Measurements from ENCODE around the gene TEKT1. TPM values are rescaled to one million over a fixed set of nuclear protein-coding genes. Genes with fewer than 3 reads are reported as not detected.
"Not testable (repeated sequence)": the region's sequence is repeated elsewhere in the genome, so short reads cannot be mapped to it uniquely, and the experiment has no call there.

TEKT1 gene
- polyA plus RNA-seq, 3 donors: 0.39 to 1.4 (median 0.70) TPM

DNA sequence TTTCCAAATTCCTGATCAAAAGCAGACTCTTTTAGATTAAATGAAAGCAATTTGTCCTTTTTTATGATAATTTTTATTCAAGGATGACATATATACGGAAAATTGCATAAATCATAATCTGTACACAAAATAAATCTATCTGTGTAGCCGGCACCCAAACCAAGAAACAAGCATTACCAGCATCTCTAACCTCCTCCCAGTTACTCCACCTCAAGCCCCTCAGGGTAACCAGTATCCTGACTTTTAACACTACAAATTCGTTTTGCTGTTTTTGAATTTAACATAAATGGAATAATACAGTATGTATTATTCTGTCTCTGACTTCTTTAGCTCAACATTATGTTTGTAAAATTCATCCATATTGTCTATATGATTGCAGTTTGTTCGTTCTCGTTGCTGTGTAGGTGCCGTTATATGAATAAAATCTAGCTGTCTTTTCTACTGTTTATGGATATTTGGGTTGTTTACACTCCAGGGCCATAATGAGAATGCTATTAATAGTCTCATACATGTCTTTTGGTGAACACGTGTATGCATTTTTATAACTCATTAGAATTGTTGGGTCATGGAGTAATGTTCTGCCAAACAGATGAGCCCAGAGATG is 1.0 kb downstream of the TEKT1 start:
- DNase-seq (ENCODE audit: extremely low read depth in 1 of 11, low read depth in 9 of 11, low spot score in 4 of 11): no peak

DNA sequence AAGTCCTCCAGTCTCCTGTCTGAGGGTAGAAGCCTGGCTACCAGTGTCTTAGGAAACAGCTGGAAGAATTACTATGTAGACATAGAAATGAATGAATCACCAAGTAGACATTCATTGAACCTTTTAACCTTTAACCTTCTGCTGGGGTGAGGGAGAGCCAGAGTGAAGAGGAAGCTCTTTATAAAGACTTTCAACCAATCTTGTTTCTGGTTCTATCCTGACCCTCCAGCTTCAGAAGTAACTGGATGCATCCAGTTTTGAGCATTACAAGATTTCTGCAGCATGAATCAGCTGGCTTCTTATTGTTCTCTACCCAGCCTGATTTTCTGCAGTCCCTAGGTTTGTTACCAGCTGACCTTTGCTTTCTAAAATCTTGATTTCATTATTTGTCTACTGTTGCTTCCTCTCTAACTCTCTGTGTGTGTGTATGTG is 8.5 kb downstream of the TEKT1 start:
- no peak for DNase-seq (ENCODE audit: extremely low read depth in 1 of 11, low read depth in 9 of 11, low spot score in 4 of 11)

DNA sequence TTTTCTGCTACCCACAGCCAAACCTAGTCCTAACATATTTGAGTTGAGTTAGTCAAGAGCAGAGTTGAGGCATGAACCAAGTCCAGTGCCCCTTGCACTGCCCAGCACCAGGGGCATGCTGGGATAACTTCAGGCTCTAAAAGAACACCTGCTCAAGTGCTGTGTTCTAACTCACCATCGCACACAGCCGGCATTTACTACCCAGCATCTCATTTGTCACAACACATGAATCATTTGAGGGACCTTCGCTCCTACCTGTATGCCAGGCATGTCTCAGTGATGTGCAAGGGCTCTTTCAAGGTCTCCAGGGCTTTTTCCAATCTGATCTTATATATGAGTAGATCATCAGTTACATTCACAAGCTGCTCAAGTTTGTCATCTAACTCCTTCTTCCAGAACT is 12.6 kb downstream of the TEKT1 start:
- no peak for DNase-seq (ENCODE audit: extremely low read depth in 1 of 11, low read depth in 9 of 11, low spot score in 4 of 11)

DNA sequence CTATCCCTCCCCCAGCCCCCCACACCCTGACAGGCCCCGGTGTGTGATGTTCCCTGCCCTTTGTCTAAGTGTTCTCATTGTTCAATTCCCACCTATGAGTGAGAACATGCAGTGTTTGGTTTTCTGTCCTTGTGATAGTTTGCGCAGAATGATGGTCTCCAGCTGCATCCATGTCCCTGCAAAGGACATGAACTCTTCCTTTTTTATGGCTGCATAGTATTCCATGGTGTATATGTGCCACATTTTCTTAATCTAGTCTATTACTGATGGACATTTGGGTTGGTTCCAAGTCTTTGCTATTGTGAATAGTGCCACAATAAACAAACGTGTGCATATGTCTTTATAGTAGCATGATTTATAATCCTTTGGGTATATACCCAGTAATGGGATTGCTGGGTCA is 15.2 kb downstream of the TEKT1 start:
- not testable (repeated sequence) for DNase-seq (ENCODE audit: extremely low read depth in 1 of 11, low read depth in 9 of 11, low spot score in 4 of 11)

DNA sequence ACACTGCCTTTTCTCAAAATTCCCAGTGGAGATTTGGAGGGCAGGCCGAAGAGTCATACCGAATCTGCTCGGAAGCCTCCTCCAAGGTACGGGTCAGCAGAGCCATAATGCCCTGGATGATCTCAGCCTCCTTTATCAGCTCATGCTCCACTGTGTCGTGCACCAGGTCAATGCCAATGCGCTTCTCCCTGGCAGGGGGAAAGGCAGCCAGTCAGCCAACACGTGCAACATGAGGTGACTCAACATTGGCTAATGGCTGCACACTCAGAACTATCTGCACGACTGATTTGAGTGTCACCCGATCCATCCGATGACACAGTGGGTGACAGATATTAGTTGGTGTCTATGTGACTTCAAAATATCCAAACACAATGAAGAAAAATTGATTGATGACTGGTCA is 15.8 kb downstream of the TEKT1 start:
- DNase-seq (ENCODE audit: extremely low read depth in 1 of 11, low read depth in 9 of 11, low spot score in 4 of 11): no peak

DNA sequence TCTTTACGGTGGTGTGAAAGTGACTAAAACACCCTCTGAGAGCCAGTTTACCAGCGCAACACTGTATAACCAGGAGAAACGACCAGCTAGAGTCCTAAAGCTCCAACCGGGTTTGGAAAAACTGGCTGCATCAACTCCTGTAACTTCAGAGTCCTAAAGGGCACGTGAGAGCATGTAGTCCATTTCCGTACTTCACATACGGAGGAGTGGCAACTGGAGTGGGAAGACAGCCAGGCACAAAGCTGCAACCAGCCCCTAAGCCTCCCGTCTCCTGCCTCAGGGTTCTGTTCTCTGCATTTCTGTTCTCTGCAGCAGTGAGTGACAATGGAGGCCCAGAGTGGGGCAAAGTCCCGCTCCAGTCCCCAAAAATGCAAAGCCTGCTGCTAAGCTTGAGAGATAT is 19.2 kb downstream of the TEKT1 start:
- DNase-seq (ENCODE audit: extremely low read depth in 1 of 11, low read depth in 9 of 11, low spot score in 4 of 11): no peak

DNA sequence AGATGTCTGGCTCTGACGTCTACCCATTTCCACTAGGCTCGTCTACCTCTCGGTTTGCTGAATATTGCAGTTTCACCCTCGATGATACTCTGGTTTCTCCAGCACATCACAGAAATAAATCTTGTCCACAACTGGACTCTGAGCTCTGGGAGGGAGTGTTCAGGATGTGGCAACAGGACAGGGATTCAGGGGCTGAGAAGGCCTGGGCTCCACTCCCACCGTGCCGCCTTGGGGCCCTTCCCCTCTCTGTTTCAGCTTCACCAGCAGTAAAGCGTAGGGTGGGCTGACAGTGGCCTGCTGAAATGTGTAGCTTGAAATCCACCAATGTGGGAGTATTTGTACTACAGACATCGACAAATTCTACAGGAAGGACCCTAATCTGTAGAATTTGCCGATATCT is 20.0 kb downstream of the TEKT1 start:
- DNase-seq (ENCODE audit: extremely low read depth in 1 of 11, low read depth in 9 of 11, low spot score in 4 of 11): no peak

DNA sequence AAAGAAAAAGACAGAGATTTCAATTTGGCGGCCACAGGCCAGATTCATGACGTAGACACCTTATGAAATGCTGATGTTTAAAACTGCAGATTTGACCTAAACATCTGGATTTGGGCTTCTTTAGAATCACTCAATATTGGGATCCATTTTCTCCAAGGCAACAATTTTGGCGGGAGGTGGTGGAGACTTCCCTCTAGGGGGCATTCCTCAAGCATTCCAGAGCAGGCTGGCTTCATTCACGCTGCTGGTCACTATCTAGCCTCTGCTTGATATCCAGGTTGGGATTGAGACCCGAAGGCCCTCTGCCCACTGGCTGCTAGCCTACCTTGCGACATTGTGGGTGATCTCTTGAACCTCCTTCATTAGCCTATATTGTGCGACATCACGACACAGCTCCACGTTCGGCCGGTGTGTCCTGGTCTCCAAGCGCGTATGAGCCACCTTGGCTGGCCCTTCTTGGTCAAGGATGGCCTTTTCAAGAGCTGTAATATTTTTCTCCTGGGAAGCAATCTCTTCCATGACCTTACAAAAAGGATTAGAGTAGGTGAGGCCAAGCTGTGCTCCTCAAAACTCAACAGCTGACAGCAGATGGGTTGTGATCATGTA is 31.0 kb downstream of the TEKT1 start:
- DNase-seq (ENCODE audit: extremely low read depth in 1 of 11, low read depth in 9 of 11, low spot score in 4 of 11): no peak

DNA sequence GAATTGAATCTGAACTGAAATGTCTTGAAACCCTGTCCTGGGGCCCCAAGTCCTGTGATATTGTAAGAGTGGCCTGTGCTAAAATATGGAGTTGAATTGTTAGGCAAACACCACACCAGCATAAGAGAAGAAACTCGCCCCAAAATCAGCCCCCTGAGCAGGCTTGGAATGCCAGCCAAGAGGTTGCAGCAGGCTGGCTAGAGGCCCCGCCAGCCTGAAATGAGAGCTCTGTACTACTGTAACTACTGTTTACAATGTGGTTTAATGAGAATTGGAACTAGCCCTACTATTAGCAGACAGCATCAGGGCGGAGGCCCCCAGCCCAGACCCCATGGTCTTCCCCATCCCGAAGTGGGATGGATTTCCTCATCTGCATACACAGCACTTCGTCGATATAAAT is 31.8 kb downstream of the TEKT1 start:
- no peak for DNase-seq (ENCODE audit: extremely low read depth in 1 of 11, low read depth in 9 of 11, low spot score in 4 of 11)

DNA sequence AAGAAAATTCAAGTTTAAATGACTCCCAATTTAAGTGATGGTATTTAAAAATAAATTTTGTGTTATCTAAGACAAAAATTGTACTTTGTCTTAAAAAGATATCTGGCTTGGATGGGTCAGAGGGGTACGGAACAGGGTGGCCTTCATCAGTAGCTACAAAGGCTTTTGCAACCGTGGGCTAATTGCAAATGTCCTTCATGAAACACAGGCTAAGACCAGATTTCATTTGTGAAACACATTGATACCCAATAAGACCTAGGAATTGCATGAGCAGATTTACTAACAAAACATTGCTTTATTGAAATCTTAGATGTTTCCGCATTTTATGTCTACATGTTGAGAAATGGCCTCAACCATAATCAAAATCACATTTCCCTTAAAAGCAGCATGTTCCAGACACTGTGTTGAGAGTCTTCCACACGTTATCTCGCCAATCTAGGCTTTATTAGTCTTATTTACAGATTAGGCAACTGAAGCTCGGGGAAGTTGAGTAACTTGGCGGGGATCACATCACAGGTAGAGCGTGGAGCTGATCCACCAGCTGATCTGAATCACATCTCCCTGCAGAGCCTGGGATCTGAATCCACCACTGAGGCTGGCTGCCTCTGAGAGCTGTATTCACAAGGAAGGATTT is 33.7 kb downstream of the TEKT1 start:
- DNase-seq (ENCODE audit: extremely low read depth in 1 of 11, low read depth in 9 of 11, low spot score in 4 of 11): no peak

DNA sequence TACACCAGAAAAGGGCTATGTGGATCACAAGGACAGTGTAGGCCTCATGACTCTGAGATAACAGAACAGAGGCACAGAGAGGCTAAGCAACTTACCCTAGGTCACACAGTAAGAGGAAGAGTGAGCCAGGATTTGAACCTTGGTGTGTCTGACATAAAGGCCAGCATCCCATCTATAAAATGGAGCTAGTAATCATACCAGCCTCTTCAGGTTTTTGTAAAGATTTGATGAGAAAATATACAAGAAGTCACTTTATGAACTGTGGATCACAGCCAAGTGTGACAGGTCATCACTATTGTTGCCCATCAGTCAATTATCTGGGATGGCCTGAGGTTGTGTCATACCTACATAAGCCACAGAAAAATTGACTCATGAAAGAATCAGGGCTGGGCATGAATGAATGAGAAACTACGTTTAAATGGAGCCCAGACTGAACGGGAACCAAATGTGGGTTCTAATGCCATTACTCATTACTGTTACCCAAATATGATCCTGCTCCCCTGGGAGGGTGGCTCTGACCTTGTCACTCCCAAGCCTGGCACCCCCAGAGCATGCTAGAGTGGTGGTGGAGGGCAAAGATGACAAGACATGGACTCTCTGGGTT is 34.5 kb downstream of the TEKT1 start:
- no peak for DNase-seq (ENCODE audit: extremely low read depth in 1 of 11, low read depth in 9 of 11, low spot score in 4 of 11)

DNA sequence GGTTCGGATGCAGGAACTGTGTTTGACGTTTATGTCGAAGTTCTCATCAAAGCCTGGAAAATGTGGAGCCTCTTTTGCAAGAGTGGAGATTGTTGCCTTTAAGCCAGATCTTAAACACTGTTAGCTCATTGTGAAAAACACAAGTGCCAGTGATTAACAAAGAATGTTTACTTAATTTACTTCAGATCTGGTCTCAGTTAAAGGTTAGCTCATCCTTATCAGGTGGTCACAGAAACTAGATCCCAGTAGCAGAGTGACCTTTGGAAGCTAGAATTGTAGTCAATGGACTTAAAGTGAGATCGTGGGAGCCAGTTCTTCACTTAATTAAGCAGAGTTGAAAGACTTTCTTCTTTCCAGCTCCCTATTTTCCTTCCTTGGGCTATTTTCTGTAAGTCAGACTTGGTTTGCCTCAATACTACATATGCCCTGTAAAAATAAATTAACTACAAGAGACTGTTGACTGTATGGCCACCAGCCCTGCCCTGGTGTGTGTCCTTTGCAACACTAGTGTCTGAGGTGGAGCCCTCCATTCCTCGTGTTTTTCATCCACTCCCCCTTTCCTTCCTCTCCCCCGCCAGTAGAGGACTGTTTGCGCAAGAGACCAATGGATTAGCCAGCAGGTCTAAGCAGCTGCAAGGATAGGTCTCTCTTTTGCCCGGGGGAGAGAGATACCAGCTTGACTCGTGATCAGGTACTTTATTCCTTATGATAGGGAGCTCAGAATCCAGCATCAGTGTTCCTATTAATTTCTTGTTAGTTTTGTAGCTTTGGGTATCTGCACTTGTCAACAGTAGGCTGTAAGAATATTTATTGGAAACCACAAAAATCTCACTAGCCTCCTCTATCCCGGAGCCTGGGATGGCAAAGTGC is 35.3 kb downstream of the TEKT1 start:
- no peak for DNase-seq (ENCODE audit: extremely low read depth in 1 of 11, low read depth in 9 of 11, low spot score in 4 of 11)

DNA sequence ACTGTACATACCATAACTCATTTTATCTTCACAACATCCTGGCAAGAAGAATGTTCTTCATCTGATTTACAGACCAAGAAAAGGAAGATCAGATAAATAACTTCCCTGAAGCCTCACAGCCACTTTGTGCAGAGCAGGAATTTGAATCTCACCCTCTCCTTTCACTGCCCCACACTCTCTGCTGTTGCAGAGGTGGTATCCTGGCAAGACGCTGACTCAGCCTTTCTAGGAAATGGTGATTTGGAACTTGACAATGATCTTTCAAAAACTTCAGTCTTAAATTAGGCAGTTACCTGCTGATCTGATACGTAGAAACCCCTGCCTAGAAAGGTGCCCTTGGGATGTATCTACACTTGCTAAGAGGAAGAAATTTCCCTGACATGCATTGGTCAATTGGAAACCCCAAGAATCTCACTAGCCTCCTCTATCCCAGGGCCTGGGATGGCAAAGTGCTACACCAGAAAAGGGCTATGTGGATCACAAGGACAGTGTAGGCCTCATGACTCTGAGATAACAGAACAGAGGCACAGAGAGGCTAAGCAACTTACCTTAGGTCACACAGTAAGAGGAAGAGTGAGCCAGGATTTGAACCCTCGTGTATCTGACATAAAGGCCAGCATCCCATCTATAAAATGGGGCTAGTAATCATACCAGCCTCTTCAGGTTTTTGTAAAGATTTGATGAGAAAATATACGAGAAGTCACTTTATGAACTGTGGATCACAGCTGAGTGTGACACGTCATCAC is 37.6 kb downstream of the TEKT1 start:
- no peak for DNase-seq (ENCODE audit: extremely low read depth in 1 of 11, low read depth in 9 of 11, low spot score in 4 of 11)

DNA sequence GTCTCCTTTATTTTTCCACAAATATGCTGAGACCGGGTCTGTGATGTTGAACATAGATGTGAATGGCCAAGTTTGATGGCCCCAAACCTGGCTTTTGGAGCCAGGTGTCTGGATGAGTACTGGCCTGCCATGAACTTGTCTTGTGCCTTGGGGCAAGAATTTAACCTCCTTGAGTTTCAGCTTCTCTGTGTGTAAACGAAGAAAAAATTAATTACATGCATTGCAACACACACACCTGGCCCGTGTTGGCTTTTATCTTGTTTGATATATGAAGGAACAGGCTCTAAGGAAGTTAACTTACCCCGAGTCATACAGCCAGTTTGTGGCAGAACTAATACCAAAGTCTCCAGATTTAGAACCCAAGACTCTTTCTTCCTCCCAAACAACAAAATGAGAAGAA is 42.4 kb downstream of the TEKT1 start:
- no peak for DNase-seq (ENCODE audit: extremely low read depth in 1 of 11, low read depth in 9 of 11, low spot score in 4 of 11)

DNA sequence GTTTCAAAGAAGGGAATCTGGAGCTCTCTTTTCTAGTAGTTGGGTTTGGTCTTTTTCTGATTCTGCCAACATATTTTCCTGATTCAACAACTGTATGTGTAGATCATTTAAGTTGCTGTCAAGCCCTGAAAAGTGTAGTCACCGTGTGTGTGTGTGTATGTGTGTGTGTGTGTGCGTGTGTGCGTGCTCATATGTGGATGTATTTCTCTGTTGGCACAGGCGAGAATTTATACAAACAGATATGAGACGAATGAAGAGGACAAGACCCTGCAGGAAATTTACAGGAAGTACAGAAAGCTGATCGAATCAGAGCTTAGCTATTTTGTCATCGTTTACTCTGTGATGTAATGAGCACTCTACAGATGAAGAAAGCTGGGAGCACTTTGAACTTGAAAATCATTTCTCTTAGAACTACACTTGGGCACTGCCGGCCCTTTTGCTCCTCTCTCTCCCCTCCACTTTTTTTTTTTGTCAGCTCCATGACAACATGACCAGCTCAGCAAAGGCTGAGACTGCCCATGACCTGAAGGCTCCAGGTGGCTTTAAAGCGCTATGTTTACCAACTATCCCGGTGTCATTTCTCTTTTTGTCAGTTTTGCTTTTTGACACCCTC is 44.3 kb downstream of the TEKT1 start:
- no peak for DNase-seq (ENCODE audit: extremely low read depth in 1 of 11, low read depth in 9 of 11, low spot score in 4 of 11)

DNA sequence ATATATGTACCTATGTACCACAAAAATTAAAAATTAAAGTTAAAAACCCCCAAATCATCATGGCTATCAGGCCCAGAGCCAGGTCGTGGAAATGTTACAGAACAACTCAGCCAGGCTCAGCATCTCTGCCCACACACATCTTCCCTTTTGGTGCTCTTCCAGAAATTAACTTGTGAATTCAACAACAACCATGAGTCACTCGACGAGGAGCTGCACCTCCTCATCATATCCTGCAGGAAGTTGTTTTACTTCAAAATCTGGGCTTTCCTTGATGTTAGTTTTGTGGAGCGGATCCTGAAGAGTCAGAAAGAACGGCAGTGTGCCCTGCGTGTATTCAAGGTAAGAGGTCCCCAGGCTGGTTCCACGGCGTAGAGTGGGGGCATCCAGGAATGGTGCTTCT is 44.9 kb downstream of the TEKT1 start:
- DNase-seq (ENCODE audit: extremely low read depth in 1 of 11, low read depth in 9 of 11, low spot score in 4 of 11): no peak

DNA sequence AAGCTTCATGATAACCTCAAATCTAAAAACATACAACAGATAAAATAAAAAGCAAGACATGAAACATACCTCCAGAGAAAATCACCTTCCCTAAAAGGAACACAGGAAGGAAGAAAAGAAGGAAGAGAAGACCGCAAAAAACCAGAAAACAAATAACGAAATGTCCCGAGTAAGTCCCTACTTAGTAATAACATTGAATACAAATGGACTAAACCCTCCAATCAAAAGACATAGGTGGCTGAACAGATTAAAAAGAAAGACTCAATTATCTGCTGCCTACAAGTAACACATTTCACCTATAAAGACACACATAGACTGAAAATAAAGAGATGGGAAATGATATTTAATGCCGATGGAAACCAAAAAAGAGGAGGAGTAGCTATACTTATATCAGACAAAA is 49.3 kb downstream of the TEKT1 start:
- no peak for DNase-seq (ENCODE audit: extremely low read depth in 1 of 11, low read depth in 9 of 11, low spot score in 4 of 11)

DNA sequence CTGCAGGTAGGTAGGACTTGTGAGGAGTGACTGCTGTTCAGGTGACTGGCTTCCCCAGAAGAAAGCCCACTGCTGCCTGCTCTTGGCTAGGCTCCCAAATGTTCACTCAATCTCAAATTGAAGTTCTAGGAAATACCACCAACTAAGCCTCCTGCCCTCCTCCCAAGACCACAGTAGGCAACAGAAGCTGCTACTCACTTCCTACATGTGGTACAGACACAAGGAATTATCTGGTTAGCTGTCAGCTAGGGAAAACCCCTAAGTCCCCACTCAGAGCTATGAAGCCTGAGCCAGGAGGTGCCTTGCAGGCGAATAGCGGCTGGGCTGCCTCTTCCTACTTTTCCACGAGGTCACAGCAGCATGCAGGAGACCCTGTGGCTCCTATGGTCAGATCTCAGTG is 50.6 kb downstream of the TEKT1 start:
- no peak for DNase-seq (ENCODE audit: extremely low read depth in 1 of 11, low read depth in 9 of 11, low spot score in 4 of 11)

DNA sequence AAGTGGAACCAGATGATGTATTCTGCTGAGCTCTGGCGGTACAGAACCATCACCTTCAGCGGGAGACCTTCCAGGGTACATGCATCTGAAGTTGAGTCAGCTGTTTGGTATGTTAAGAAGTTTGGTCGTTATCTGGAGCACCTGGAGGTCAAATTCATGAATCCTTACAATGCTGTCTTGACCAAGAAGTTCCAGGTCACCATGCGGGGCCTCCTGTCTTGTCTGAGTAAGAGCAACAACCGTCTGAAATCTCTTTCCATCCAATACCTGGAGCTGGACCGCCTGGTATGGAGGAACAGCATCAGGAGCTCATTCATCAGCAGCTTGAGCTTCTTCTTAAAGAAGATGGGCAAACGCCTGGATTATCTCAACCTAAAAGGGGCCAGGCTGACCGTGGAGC is 51.5 kb downstream of the TEKT1 start:
- DNase-seq (ENCODE audit: extremely low read depth in 1 of 11, low read depth in 9 of 11, low spot score in 4 of 11): no peak
